Mononuclear cell (primary cell): Measurements from ENCODE around the gene SGMS1. TPM values are rescaled to one million over a fixed set of nuclear protein-coding genes. Genes with fewer than 3 reads are reported as not detected.
"Not testable (repeated sequence)": the region's sequence is repeated elsewhere in the genome, so short reads cannot be mapped to it uniquely, and the experiment has no call there.

ENCODE experiments used
- H3K27me3 ChIP-seq: 2 replicates; pipeline ENCODE4 v1.6.0; 2011; ENCODE audit warnings: low read length, control low read depth; ENCODE audit not compliant: insufficient read depth
- H3K4me1 ChIP-seq: 2 replicates; pipeline ENCODE4 v1.5.1; 2011; ENCODE audit warnings: mild to moderate bottlenecking, low read length, control low read depth; ENCODE audit not compliant: insufficient read depth
- H3K4me3 ChIP-seq: 2 replicates; pipeline ENCODE4 v1.5.1; 2011; ENCODE audit warnings: mild to moderate bottlenecking, low read length, moderate library complexity
- H3K9me3 ChIP-seq: 2 replicates; pipeline ENCODE4 v1.5.1; 2011; ENCODE audit warnings: low read depth, mild to moderate bottlenecking, control low read depth, low read length
- total RNA-seq: library from RNA; depleted of rRNA; stranded (reverse); fragments of >200 nt; gene quantifications from one replicate; pipeline ENCODE4 v1.2.3, GENCODE V29; 2012

Gene SGMS1
- total RNA-seq, 1 donor = 62.8 TPM

DNA sequence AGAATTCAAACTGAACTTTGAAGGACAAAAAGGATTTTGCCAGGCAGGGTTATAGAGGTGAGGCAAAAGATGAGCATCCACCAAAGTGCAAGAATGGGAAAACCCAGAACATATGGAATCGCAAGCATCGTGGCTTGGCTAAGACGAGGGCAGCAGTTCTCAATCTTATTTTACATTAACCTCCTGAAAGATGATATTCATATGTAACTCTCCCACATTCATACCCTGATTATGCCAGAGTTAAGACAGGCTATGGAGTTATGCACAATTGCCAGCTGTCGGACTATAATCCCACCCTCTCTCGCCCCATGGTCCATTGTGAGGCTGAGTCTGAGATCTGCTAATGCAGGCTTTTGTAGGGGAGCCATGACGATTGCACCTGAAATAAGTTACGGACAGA is 351.2 kb downstream of the SGMS1 start:
- H3K4me1 ChIP-seq = no peaks in the 10 kb centered on the region
- no peaks in the 10 kb centered on the region for H3K9me3 ChIP-seq
- peaks cover 3% of the 10 kb centered on the region for H3K27me3 ChIP-seq
- no peak overlapping the region for H3K4me3 ChIP-seq

DNA sequence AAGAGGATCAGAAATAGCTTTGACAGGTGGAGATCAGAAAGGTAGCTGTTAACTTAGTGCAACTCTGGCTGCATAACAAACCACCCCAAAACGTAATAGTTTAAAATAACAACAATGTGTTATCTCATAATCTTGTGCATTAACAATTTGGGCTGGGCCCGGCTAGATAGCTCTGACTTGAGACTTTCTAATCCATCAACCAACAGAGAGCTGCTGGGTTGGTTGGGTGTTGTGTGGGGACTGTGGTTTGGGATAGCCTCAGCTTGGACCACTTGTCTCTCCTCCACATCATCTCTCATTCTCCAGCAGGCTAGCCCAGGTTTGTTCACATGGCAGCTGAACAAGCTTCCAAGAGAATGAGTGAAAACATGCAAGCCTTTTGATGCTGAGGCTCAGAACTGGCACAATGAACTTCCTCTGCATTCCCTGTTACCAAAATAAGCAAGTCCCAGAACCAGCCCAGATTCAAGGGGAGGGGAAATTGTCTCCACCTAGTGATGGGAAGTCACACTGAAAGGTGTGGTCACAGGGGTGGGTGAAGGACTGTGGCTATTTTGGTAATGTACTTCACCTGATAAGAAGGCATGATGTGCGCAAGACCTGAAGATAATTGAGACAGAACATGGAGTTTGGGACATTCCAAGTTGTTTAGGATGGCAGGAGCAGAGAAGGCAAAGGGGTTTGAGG is 352.0 kb downstream of the SGMS1 start:
- no peaks in the 10 kb centered on the region for H3K9me3 ChIP-seq
- no peaks in the 10 kb centered on the region for H3K4me1 ChIP-seq
- H3K27me3 ChIP-seq = peaks cover 3% of the 10 kb centered on the region
- no peak overlapping the region for H3K4me3 ChIP-seq

DNA sequence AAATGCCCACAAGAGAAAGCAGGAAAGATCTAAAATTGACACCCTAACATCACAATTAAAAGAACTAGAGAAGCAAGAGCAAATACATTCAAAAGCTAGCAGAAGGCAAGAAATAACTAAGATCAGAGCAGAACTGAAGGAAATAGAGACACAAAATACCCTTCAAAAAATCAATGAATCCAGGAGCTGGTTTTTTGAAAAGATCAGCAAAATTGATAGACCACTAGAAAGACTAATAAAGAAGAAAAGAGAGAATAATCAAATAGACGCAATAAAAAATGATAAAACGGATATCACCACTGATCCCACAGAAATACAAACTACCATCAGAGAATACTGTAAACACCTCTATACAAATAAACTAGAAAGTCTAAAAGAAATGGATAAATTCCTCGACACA is 355.9 kb downstream of the SGMS1 start:
- not testable (repeated sequence) for H3K4me3 ChIP-seq, H3K9me3 ChIP-seq, H3K27me3 ChIP-seq, H3K4me1 ChIP-seq

DNA sequence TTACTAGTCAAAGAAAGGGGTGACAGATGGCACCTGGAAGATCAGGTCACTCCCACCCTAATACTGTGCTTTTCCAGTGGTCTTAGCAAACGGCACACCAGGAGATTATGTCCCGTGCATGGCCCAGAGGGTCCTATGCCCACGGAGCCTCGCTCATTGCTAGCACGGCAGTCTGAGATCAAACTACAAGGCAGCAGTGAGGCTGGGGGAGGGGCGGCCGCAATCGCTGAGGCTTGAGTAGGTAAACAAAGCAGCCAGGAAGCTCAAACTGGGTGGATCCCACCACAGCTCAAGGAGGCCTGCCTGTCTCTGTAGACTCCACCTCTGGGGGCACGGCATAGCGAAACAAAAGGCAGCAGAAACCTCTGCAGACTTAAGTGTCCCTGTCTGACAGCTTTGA is 361.1 kb downstream of the SGMS1 start:
- not testable (repeated sequence) for H3K4me1 ChIP-seq, H3K27me3 ChIP-seq

DNA sequence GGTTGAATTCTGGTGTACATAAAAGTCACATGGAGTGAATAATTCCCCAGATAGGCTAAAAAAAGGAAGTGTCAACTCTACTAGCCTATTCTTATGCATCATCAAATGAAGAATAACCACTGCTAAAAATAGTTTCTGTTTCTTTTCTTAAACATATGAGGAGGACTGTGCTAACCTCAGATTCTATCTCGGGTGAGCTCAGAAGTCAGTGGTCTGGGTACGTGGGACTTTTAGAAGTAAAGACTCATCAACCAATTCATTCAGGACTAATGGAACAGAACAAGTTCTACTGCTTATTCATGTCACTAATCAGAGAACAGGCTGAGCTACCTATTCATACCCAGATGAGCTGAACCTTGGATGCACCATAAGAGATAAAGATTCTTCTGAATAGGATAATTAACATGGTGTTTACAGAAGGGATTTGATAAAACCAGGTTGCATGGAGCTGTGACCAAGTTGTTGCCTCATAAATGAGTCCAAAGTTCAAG is 362.9 kb downstream of the SGMS1 start:
- H3K27me3 ChIP-seq = no peaks in the 10 kb centered on the region
- no peak overlapping the region for H3K4me3 ChIP-seq
- H3K9me3 ChIP-seq = no peaks in the 10 kb centered on the region
- H3K4me1 ChIP-seq = peaks cover 7% of the 10 kb centered on the region

More for the DNA sequence above, 361.1 kb downstream of the SGMS1 start:
- H3K9me3 ChIP-seq, H3K4me3 ChIP-seq: not testable (repeated sequence)

Other genes with a start within 250 kb of the SGMS1 start
- 1.4 TPM for gene ASAH2B, start 116.0 kb upstream of the SGMS1 start, total RNA-seq